Measurements from ENCODE around the gene FSD1L. TPM values are rescaled to one million over a fixed set of nuclear protein-coding genes. Genes with fewer than 3 reads are reported as not detected.

Gene FSD1L
- total RNA-seq, 3 donors from 2014 or later = 7.8 to 9.9 (median 9.9) TPM

DNA sequence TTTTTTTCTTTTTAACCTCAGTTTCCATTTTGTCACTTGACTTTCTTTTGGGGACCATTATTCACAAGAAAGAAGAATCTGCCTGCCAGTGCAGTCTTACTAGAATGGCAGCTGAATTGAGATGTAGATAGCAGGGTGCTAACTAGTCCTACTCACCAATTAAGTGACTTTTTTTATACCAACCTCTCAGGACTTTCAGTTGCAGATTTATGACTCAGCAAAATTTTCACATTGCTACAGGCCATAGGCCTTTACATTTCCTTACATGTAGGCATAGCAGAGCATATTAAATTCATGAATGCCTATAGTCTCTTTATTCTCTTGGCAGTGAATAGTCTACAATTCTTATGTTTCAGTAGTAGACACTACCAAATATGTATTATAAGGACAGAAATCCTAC is 56.0 kb downstream of the FSD1L start:
- TF ChIP-seq, protein P1, sequence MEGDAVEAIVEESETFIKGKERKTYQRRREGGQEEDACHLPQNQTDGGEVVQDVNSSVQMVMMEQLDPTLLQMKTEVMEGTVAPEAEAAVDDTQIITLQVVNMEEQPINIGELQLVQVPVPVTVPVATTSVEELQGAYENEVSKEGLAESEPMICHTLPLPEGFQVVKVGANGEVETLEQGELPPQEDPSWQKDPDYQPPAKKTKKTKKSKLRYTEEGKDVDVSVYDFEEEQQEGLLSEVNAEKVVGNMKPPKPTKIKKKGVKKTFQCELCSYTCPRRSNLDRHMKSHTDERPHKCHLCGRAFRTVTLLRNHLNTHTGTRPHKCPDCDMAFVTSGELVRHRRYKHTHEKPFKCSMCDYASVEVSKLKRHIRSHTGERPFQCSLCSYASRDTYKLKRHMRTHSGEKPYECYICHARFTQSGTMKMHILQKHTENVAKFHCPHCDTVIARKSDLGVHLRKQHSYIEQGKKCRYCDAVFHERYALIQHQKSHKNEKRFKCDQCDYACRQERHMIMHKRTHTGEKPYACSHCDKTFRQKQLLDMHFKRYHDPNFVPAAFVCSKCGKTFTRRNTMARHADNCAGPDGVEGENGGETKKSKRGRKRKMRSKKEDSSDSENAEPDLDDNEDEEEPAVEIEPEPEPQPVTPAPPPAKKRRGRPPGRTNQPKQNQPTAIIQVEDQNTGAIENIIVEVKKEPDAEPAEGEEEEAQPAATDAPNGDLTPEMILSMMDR (IDR thresholded peaks at IDR 0.05) = no peak
- ATAC-seq (no peak), DNase-seq (no peak)
- Histone ChIP-seq H3K4me3 (no peak overlapping the region), H3K9me3 (no peaks in the 10 kb centered on the region), H3K4me1 (ENCODE audit: low read depth) (peaks cover 6% of the 10 kb centered on the region), H3K36me3 (ENCODE audit: low read depth) (no peaks in the 10 kb centered on the region)
- intact Hi-C loops (cut with DNase I, micrococcal nuclease) = no loop called here

DNA sequence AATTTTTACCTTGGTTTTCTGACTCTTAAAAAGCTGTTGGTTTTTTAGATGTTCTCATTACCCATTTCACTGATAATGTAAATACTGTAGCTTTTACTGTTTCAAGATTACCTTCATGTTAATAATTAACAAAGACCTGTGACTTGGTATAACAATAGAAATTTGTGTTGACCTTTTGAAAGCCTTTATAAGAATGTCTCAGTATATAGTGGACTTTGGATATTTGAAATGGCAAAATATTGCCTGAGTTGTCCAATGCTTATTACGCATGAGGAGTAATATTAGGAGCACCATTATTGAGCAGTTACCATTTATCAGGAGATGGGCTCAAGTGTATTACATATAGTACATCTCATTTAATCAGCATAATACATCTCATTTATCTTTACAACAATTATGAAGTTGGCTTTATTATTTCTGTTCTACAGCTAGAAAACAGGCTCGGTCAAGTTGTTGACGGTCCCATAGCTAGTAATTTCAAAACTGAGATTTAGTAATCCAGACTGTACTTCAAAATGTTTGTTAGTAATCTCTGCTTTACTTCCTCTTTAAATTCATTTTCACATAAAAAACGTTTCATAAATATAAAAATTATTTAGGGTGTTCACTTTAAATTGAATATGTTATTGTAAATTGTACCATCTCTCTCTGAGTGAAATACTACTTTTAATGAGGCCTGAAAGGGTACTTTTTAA is 59.4 kb downstream of the FSD1L start:
- Histone ChIP-seq H3K36me3 (ENCODE audit: low read depth) (no peaks in the 10 kb centered on the region), H3K4me1 (ENCODE audit: low read depth) (peaks cover 6% of the 10 kb centered on the region), H3K4me3 (no peak overlapping the region), H3K9me3 (no peaks in the 10 kb centered on the region)
- intact Hi-C loops (cut with DNase I, micrococcal nuclease) = no loop called here
- DNase-seq (no peak), ATAC-seq (peak; percentile 93)
- TF ChIP-seq, protein P1 (IDR thresholded peaks at IDR 0.05) = no peak

DNA sequence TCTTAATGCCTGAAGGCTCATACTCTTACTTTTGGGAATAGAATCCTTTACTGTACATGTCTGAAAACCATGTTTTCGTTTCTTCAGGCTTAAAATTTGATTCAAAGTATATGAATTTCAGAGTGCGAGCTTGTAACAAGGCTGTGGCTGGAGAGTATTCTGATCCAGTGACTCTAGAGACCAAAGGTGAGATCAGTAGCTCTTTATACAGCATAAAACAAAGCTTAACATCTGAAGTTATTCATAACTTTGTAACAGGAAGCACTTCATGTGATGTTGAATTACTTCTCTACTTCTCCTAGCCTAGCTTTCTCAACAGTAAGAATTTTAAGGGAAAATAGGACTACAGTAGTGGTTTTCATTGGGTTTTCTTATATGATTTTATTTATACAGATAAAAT is 60.7 kb downstream of the FSD1L start:
- peaks cover 6% of the 10 kb centered on the region for H3K4me1 ChIP-seq (ENCODE audit: low read depth)
- TF ChIP-seq, protein P1 (IDR thresholded peaks at IDR 0.05) = no peak
- DNase-seq = no peak
- no peaks in the 10 kb centered on the region for H3K36me3 ChIP-seq (ENCODE audit: low read depth)
- peak; percentile 73 for ATAC-seq
- intact Hi-C loops (cut with DNase I, micrococcal nuclease) = no loop called here
- no peak overlapping the region for H3K4me3 ChIP-seq
- no peaks in the 10 kb centered on the region for H3K9me3 ChIP-seq

DNA sequence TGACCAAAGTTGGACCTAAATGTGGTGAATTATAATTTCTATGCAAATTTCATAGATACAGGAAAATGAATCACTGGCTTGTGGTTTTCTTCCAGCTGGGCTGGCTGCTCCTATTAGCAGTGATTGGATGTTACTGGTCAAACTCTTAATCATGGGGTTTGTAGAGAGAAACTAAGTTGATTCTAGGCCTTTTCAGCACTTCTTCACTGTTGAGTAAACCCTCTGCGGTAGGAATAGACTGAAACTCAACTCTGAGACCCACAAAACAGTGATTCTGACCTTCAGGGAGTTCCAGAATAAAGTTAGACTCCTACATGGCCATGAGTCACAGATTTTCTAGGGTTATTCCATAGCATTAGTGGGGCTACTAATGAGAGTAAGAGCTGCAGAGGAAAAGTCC is 62.2 kb downstream of the FSD1L start:
- Histone ChIP-seq H3K36me3 (ENCODE audit: low read depth) (no peaks in the 10 kb centered on the region), H3K4me1 (ENCODE audit: low read depth) (peaks cover 6% of the 10 kb centered on the region), H3K9me3 (no peaks in the 10 kb centered on the region), H3K4me3 (no peak overlapping the region)
- TF ChIP-seq, protein P1 (IDR thresholded peaks at IDR 0.05) = no peak
- intact Hi-C loops (cut with DNase I, micrococcal nuclease) = no loop called here
- DNase-seq (no peak), ATAC-seq (no peak)

DNA sequence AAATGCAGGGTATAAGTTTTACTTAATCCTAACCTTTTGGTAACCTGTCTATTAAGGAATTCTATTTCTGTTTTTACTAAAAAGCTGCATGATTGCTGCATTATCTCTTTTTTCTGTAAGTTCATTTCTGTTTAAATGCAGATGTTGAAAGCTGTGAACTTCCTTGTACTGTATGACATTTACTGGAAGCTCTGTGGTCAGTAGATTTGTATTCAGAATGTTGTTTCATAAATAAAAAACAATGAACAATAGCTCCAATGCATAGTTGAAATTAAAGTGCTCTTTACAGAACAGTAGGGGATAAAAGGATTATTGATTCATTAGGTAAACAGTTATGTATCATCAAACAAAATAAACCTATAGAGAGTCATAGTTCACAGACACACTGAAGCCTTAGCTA is 63.6 kb downstream of the FSD1L start:
- Histone ChIP-seq H3K9me3 (no peaks in the 10 kb centered on the region), H3K4me3 (no peak overlapping the region), H3K4me1 (ENCODE audit: low read depth) (peaks cover 6% of the 10 kb centered on the region), H3K36me3 (ENCODE audit: low read depth) (no peaks in the 10 kb centered on the region)
- intact Hi-C loops (cut with DNase I, micrococcal nuclease) = no loop called here
- DNase-seq = no peak
- ATAC-seq = no peak
- TF ChIP-seq, protein P1 (IDR thresholded peaks at IDR 0.05) = no peak
